ENCODE results near the gene FAM180A.

DNA sequence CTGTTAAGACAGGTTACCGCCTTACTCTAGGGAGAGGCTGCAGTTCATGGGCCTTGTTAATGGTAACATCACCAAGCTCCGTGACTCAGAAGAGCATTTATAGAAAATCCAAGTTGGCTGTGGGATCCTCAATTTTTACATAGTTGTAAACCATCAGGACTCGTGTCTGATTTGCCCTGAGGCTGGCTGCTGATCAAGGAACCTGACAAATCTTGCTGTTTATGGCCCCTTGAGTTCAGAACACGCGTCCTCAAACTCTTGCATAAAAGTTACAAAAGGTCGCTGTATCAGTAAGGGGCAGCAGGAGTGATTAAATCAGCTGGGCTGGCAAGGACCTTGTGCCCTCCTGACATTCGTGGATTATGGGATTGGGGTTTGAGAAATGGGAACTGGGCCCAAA lies 25.2 kb downstream of the FAM180A start:
- no peak for TF ChIP-seq GATAD2A (IDR thresholded peaks at IDR 0.05)
- no peak; the same call in 1 of the 2 replicates for TF ChIP-seq ZNF239 (CRISPR knock-in tag; IDR thresholded peaks at IDR 0.05)

Measured in K562 (cell line).